Endodermal cell (in vitro differentiated cells): ENCODE measurements around the gene PIAS1. TPM values are rescaled to one million over a fixed set of nuclear protein-coding genes. Genes with fewer than 3 reads are reported as not detected.

Source experiments
- DNase-seq: peaks from one replicate; pipeline ENCODE4 v3.0.0-alpha.2; 2017
- H3K27ac ChIP-seq: 2 replicates; pipeline ENCODE4 v1.5.1; 2013; ENCODE audit warnings: mild to moderate bottlenecking, low read depth, low read length, moderate library complexity
- H3K27me3 ChIP-seq: 2 replicates; pipeline ENCODE4 v1.6.1; 2013; ENCODE audit warnings: mild to moderate bottlenecking, low read length, moderate library complexity; ENCODE audit not compliant: insufficient read depth, control insufficient read depth, poor library complexity, severe bottlenecking
- H3K36me3 ChIP-seq: 2 replicates; pipeline ENCODE4 v1.7.0; 2013; ENCODE audit warnings: mild to moderate bottlenecking, low read length, moderate library complexity; ENCODE audit not compliant: control insufficient read depth, insufficient read depth
- H3K4me1 ChIP-seq: one replicate; pipeline ENCODE4 v1.7.0; 2013; ENCODE audit warnings: low read length; ENCODE audit not compliant: control insufficient read depth, insufficient read depth
- H3K4me3 ChIP-seq: 2 replicates; pipeline ENCODE4 v1.5.1; 2013; ENCODE audit warnings: mild to moderate bottlenecking, low read length, moderate library complexity
- H3K9ac ChIP-seq: 2 replicates; pipeline ENCODE4 v1.6.1; 2013; ENCODE audit warnings: mild to moderate bottlenecking, low read length, moderate library complexity; ENCODE audit not compliant: poor library complexity, severe bottlenecking; ENCODE audit errors: extremely low read depth
- H3K9me3 ChIP-seq: 2 replicates; pipeline ENCODE4 v1.6.1; 2013; ENCODE audit warnings: mild to moderate bottlenecking, low read length, moderate library complexity; ENCODE audit not compliant: control insufficient read depth
- H3K27ac Mint-ChIP-seq: 2 replicates; pipeline ENCODE4 v1.8.0; 2020; ENCODE audit warnings: mixed read lengths
- H3K27me3 Mint-ChIP-seq: 2 replicates; pipeline ENCODE4 v1.8.0; 2021; ENCODE audit warnings: mild to moderate bottlenecking, mixed read lengths; ENCODE audit not compliant: insufficient read depth
- H3K36me3 Mint-ChIP-seq: 2 replicates; pipeline ENCODE4 v1.8.0; 2020; ENCODE audit warnings: low read depth, mixed read lengths
- H3K4me1 Mint-ChIP-seq: 2 replicates; pipeline ENCODE4 v1.8.0; 2020; ENCODE audit warnings: mixed read lengths
- H3K4me3 Mint-ChIP-seq: 2 replicates; pipeline ENCODE4 v1.8.0; 2020; ENCODE audit warnings: mild to moderate bottlenecking, moderate library complexity, mixed read lengths
- H3K9me3 Mint-ChIP-seq: 2 replicates; pipeline ENCODE4 v1.8.0; 2020; ENCODE audit warnings: mild to moderate bottlenecking, mixed read lengths
- WGBS, 2 experiments: methylation state at CpG; one replicate each; pipeline versions ENCODE4 v1.1.5 to v1.1.7; 2013; ENCODE audit warnings: missing lambda C conversion rate in 2 of 2, mixed read lengths in 1 of 2; ENCODE audit not compliant: insufficient coverage in 1 of 2, insufficient read length in 1 of 2; 5-methylcytosine and 5-hydroxymethylcytosine counted together
- total RNA-seq, 2 donors: library from RNA; stranded (reverse); fragmentation: NEBNext Ultra II Directional in 1 of 2; extraction: Animal tissue kit (Norgen Biotek cat#: 25700) in 1 of 2; gene quantifications; 2 replicates in 1 of 2; 3 replicates in 1 of 2; pipeline ENCODE4 v1.2.1, GENCODE V29; 2021
- TF ChIP-seq, protein P1 (sequence below): fragments of 200-600 bp; sonication (generic); conservative IDR thresholded peaks from 2 replicates; pipeline ENCODE4 v1.5.0; 2021; ENCODE audit warnings: antibody characterized with exemption, mild to moderate bottlenecking

Gene PIAS1
- total RNA-seq, 2 donors from 2014 or later: 38.0 to 40.1 TPM

DNA sequence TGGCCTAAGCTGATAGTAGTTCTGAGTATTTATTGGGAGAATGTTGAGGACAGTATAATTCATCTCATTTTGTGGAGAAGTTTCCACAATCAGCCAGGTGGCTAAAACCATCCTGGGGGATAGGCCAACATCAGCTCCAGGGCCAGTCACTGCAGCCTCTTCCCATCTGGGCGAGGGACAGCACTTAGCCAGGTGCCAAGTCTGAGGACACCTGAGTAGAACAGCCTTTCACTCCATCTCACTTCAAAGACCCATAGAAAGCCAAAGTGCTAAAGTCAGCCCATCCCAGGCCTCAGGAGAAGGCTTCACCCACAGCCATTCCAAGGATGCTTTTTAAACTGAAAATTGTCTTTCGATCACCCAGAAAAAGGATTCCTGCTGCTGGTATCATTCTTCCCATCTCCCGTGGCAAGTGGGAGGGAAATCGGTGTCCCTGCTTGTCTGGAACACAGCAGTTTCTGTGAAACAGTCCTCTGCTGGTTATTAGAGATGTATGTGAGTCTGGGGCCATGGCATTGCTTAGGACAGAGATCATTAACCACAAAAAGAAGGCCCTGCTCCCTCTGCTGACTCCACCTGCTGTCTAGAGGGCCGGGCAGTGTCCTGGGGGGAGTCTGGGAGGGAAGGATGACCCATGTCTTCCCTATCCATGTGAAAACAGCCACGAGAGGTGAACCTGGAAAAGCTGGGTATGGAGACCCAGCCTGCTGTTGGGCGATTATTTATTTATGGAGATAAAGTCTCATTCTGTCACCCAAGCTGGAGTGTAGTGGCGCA lies 141.4 kb downstream of the PIAS1 start:
- Histone ChIP-seq H3K36me3 (peaks cover 28% of the 10 kb centered on the region), H3K9ac (no peak overlapping the region), H3K4me1 (peaks cover 5% of the 10 kb centered on the region), H3K27me3 (no peaks in the 10 kb centered on the region), H3K27ac (no peak overlapping the region), H3K9me3 (no peaks in the 10 kb centered on the region), H3K4me3 (no peak overlapping the region)
- Mint-ChIP-seq H3K9me3 (no peaks in the 10 kb centered on the region), H3K27ac (no peak overlapping the region), H3K27me3 (no peaks in the 10 kb centered on the region), H3K36me3 (peaks cover 16% of the 10 kb centered on the region), H3K4me1 (peaks cover 22% of the 10 kb centered on the region), H3K4me3 (no peak overlapping the region)
- peak; percentile 31 for DNase-seq
- TF ChIP-seq, protein P1, sequence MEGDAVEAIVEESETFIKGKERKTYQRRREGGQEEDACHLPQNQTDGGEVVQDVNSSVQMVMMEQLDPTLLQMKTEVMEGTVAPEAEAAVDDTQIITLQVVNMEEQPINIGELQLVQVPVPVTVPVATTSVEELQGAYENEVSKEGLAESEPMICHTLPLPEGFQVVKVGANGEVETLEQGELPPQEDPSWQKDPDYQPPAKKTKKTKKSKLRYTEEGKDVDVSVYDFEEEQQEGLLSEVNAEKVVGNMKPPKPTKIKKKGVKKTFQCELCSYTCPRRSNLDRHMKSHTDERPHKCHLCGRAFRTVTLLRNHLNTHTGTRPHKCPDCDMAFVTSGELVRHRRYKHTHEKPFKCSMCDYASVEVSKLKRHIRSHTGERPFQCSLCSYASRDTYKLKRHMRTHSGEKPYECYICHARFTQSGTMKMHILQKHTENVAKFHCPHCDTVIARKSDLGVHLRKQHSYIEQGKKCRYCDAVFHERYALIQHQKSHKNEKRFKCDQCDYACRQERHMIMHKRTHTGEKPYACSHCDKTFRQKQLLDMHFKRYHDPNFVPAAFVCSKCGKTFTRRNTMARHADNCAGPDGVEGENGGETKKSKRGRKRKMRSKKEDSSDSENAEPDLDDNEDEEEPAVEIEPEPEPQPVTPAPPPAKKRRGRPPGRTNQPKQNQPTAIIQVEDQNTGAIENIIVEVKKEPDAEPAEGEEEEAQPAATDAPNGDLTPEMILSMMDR: no peak
- 84 to 87% methylated on average over 6 to 8 of the region's 8 CpGs for WGBS, 2 experiments

GRCh38 chr15:68196445-68197169 lies 142.5 kb downstream of the PIAS1 start:
- no peaks in the 10 kb centered on the region for H3K9me3 Mint-ChIP-seq
- Histone ChIP-seq H3K27me3 (no peaks in the 10 kb centered on the region), H3K4me3 (no peak overlapping the region), H3K4me1 (peaks cover 3% of the 10 kb centered on the region), H3K9ac (no peak overlapping the region), H3K36me3 (peaks cover 22% of the 10 kb centered on the region), H3K9me3 (no peaks in the 10 kb centered on the region), H3K27ac (peak overlapping the region; percentile 9)
- peak; percentile 31 for DNase-seq
- no peak overlapping the region for H3K27ac Mint-ChIP-seq
- no peaks in the 10 kb centered on the region for H3K27me3 Mint-ChIP-seq
- WGBS, 2 experiments: 95 to 97% methylated on average over 14 to 17 of the region's 17 CpGs
- peaks cover 22% of the 10 kb centered on the region for H3K4me1 Mint-ChIP-seq
- H3K4me3 Mint-ChIP-seq: no peak overlapping the region
- TF ChIP-seq, protein P1: no peak
- H3K36me3 Mint-ChIP-seq: peaks cover 16% of the 10 kb centered on the region

DNA sequence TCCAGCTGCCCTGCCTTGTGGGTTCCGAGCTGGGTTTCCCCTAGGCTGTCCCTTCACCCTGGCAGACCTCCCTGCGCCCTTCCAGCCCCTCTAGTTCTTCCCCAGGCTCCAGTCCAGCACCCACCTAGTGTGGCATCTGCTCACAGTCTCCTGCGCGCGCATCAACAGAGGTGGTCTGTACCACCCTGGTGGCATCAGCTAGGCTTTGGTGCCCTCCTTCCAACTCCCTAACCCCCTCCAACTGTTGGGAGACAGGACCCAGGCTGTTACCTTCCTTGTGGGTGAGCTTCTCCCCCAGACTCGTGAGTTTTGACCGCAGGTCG lies 143.0 kb downstream of the PIAS1 start:
- no peak overlapping the region for H3K4me3 Mint-ChIP-seq

More for the DNA sequence above, 143.0 kb downstream of the PIAS1 start:
- TF ChIP-seq, protein P1: no peak
- H3K9me3 ChIP-seq: no peaks in the 10 kb centered on the region
- no peaks in the 10 kb centered on the region for H3K27me3 ChIP-seq
- no peaks in the 10 kb centered on the region for H3K9me3 Mint-ChIP-seq
- no peaks in the 10 kb centered on the region for H3K27me3 Mint-ChIP-seq
- H3K4me3 ChIP-seq: no peak overlapping the region
- WGBS, 2 experiments: 93 to 96% methylated on average over 5 to 8 of the region's 8 CpGs
- peaks cover 22% of the 10 kb centered on the region for H3K4me1 Mint-ChIP-seq
- H3K27ac Mint-ChIP-seq: no peak overlapping the region
- peak; percentile 33 for DNase-seq
- peaks cover 17% of the 10 kb centered on the region for H3K36me3 ChIP-seq
- peaks cover 4% of the 10 kb centered on the region for H3K4me1 ChIP-seq
- peaks cover 14% of the 10 kb centered on the region for H3K36me3 Mint-ChIP-seq
- H3K9ac ChIP-seq: no peak overlapping the region
- H3K27ac ChIP-seq: peak overlapping the region; percentile 9
